HG03045 (cell line): Measurements from ENCODE around the gene CAP1.

ENCODE experiments used
- ATAC-seq: cut with Tn5 transposase; IDR thresholded peaks from one replicate; pipeline ENCODE4 v1.9.1; 2021; ENCODE audit warnings: mild to moderate bottlenecking, moderate library complexity; ENCODE audit not compliant: unreplicated experiment

Gene CAP1

DNA sequence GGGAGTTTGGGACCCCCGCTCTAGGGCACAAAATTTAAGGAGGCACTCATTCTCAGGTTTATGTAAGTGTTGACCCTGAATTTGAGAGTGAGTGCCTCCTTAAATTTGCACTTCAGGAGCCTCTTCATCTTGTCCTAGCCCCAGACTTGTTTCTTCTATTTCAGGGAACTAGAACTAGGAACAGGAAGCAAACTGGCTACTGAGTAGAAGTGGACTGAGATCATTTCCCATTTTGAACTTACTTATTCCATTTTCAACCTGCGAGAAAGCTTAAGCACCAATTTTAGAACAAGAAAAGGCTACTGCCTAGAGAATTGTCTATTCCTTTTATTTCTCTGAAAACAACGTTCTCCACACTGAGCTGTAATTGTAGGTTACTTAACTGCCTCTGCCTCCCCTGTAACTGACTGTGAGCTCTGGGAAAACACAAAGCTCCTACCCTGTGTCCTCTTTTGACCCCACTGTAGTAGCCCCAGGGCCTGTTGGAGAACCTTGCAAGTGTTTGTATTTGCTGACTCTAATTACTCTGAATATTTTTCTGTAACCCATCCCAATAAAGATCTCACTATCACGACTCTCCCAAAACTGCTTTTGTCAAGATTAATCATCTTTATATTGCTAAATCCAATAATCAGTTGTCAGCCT lies 54.1 kb downstream of the CAP1 start:
- no peak for ATAC-seq

DNA sequence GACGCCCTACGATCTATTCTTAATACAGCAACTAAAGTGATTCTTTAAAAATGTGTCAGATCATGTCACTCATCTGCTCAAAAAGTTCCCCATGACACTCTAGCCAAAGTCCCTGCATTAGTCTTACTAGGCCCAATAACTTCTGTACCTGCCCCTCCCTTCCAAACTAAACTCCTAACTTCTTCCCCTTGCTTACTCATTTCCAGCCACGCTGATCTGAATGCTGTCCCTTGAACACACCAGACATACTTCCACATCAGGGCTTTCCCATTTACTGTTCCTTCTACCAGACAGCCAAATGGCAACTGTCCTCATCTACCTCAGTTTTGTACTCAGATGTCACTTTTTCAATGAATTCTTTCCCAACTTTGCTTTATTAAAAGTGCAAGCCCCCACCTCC lies 55.3 kb downstream of the CAP1 start:
- no peak for ATAC-seq

DNA sequence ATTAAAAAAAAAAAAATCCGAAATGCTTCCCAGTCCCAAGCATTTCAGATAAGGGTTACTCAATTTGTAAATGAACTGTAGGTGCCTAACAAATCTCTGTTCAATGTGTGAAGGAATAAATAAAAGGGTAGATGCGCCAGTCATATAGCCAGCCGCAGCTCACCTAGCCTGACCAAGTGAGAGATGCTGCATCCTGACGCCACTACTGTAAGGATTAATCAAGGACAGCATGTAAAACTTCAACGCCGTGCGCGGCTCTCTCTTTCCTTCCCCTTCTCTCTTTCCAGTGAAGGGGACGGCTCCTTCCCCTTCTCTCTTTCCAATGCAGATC lies 56.1 kb downstream of the CAP1 start:
- peak; percentile 38 for ATAC-seq

DNA sequence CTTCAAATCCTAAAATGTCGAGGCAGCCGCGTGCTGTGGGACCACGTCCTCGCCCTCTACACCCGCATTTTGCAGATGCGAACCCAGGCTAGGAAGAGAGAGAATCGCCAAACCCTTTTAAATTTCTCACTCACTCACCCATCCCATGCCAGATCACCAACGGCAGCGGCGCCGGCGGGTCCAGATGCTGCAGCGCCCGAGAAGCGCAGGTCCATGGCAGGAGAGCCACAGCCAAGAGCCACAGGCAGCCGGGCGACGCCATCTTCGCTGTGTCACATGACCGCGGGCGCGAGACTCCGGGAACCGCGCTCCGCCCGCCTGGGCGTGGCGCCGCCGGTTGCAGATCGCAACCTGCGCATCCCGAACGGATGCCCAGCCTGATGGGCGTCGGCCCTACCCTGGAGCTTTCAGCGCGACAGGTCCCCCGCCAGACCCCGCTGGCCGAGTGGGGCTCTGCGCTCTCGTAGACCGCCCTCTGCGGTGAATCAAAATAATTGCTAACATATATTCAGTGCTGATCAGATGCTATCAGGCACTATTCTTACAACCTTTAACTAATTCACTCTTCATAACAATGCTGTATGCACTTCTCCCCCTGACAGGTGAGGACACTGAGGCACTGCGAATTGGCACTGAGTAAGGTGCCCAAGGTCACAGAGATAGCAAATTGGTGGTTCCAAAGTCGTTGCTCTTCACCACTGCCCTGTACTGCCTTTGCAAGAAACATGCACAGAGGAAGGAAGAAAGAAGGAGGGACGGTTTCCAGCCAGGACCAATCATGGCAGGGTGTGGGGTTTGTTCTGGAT lies 56.7 kb downstream of the CAP1 start, which contains the start of gene PPT1:
Gene PPT1, minus strand, starts transcription at position 276 of the 806 bp plus-strand sequence. Its CDS starts 14 bp downstream, at position 262.
- peak; percentile 81 for ATAC-seq

DNA sequence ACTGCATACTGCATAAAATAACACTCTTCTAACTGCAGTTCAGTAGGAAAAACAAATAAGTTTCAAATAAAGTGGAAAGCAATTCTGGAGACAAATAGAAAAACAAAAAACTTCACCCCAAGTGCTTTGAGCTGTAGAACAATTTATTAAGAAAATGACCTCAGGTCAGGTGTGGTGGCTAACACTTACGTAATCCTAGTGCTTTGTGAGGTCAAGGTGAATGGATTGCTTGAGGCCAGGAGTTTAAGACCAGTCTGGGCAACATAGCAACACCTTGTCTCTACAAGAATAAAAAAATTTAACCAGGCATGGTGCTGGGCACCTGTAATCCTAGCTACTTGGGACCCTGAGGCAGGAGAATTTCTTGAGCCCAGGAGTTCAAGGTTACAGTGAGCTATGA lies 61.5 kb downstream of the CAP1 start:
- no peak for ATAC-seq

DNA sequence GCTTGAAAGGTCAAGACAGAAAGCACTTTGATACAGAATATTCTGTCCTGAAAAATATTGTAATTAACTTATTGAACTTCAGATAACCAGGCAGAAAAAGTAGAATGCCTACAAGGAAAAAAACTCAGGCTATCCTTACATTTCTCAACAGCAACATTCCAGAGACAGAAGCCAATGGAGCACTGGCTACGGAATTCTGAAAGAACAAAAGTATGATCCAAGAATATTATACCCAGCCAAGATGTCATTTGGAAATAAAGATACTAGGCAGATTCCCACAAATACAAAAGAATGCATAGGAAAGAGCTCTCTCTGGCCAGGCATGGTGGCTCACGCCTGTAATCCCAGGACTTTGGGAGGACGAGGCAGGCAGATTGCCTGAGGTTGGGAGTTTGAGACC lies 62.4 kb downstream of the CAP1 start:
- no peak for ATAC-seq

DNA sequence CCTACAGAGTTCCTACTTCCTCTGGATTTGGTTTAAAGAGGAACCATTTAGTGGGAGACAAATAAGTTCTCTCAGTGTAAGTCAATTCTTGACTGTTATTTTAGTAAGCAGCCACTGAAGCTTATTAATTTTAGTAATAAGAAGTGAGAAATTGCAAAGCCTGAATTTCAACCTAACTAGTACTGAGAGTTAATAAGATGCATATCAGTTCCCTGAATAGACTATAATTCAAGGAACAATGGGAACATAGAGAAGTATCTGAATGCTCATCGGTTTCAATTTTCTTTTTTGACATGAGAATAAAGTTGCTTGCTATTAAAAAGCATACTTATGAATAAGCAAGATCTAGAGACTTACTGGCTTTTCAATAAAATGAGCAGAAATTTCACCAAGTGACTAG lies 64.5 kb downstream of the CAP1 start:
- no peak for ATAC-seq

DNA sequence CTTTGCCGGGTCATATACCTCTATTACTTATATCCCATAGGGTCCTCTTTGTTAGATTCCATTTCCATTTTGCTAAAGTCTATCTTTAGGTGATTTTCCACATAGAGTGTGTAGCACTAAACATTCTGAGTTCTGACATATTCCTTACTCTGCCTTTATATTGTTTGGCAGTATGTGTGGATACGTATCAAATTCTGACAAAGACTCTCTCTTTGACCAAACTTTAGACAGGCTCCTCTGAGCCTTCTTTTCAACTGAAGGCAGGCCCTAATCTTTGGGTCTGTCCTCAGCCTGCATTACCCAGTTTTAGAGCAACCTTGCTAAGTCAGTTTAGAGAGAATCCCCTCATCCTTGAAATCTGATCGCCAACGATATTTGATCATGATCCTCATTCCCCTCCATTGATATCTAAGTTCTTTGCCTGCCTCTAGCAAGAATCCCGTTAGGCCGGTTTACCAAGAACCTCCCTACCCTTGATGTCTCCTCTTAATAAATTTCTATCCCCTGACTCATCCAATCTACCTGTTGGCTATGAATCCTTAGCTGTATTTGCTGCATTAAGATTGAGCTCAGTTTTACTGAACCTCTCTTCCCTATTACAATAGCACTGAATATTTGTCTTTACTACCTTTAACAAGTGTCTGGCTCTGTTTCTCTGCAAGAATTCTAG lies 66.9 kb downstream of the CAP1 start:
- no peak for ATAC-seq

DNA sequence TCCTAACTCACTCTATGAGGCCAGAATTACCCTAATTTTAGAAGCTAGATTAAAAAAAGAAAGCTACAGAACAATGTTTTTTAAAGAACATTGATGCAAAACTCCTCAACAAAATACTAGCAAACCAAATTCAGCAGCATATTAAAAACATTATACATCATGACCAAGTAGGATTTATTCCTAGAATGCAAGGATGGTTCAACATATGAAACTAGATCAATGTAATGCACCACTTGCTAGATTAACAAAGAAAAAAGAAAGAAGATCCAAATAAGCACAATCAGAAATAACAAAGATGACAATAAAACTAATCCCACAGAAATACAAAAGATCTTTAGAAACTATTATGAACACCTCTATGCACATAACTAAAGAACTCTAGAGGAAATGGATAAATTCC lies 69.9 kb downstream of the CAP1 start:
- no peak for ATAC-seq

DNA sequence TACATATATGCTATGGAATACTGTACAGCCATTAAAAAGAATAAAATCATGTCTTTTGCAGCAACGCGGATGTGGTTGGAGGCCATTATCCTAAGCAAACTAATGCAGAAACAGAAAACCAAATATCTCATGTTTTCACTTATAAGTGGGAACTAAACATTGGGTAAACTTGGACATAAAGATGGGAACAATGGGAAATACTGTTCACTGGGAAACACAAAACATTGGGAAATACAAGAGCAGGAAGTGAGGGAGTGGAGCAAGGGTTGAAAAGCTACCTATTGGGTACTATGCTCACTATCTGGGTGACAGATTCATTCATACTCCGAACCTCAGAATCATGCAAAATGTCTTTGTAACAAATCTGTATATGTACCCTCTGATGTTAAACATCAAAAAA lies 73.9 kb downstream of the CAP1 start:
- no peak for ATAC-seq

DNA sequence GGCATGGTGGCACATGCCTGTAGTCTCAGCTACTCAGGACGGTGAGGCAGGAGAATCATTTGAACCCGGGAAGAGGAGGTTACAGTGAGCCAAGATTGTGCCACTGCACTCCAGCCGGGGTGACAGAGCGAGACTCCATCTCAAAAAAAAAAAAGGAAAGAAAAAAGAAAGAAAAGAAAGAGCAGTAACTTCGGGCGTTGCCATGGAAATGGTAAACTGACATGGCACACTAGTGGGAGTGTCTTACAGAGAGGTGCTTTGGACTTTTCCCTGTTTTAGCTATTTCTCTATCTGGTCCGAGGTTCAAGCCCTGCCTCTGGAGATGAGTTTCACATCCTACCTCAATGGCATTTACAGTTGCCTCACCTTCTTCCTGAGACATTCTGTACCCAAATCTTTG lies 79.6 kb downstream of the CAP1 start:
- no peak for ATAC-seq
